Activated naive CD4-positive, alpha-beta T cell treated with anti-CD3 and anti-CD28 coated beads, Interleukin-2, amount 10 ng/mL, durations not matched to agents 5 hours and 36 hours (primary cell): ENCODE measurements around the gene MYBPC3. TPM values are rescaled to one million over a fixed set of nuclear protein-coding genes. Genes with fewer than 3 reads are reported as not detected.

Experiments used
- microRNA-seq: library from miRNA; unstranded; fragments of <30 nt; microRNA quantifications from one replicate; pipeline ENCODE4 v1.2.0, GENCODE V29; 2022; ENCODE audit warnings: borderline microRNAs expressed, borderline replicate concordance
- total RNA-seq, 2 experiments: library from RNA; stranded (reverse); gene quantifications; one replicate each; pipeline ENCODE4 v1.2.3, GENCODE V29; 2021

Gene MYBPC3
- not detected for total RNA-seq

DNA sequence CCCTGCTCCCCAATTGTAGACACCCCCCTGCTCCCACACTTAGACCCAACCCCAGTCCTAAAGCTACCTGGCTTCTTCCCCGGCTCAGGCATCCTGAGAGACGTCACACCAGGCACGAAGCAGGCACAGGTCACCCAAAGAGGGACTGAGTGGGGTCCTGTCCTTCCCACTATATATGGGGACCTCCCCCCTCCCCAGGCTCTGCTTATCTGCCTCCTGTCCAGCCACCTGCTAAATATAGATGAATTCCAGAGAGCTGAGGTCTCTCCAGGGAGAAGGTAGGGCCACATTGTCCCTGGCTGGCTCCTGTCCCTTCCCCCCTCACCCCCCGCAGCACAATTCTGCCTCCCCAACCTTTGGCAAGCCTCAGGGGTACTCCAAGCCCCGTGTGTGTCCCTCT is at the start of gene MYBPC3:
MYBPC3 (minus strand) TSS at position 147 of the 400 bp plus-strand sequence; CDS start at position 92, 55 bp downstream.

DNA sequence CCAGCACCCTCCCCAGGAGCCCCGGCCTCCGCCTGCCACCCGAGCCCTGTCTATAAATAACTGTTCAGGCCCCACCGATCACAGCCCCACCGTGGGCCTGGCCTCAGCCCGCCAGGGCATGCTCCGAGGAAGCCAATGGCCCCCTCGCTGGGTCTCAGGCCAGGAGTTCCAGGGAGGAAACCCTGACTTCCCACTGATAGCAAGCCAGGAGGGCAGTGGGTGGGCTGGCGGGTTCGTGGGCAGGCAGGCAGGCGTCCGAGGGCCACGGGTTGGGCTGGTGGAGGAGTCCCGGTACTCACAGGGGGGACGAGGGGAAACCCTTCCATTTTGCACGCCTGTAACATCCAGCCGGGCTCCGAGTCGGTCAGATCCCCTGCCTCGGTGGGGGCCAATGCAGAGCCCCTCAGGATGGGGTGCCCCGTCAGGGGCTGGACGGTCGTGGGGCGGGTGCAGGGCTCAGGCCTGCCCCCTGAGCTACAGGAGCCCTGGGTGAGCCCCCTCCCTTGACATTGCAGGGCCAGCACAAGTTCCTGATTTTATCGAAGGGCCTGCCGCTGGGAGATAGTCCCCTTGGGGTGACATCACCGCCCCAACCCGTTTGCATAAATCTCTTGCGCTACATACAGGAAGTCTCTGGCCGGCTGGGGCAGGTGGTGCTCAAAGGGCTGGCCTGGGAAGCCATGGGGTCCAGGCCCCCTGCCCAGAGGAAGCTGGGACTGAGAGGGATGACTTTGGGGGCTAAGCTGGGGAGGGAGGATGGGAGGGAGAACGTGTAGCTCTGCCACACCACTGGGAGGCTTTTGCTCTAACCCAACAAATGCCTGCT is 25.7 kb upstream of the MYBPC3 start, which contains the start of gene SPI1:
SPI1 (minus strand) TSS at position 538 of the 826 bp plus-strand sequence; CDS start at position 344, 194 bp downstream.

Small RNA genes within 50 kb of the gene (microRNA-seq; reads per million reads assigned to microRNA genes)
- not detected for gene MIR4487

Other genes starting within 250 kb of the MYBPC3 start
- gene ARFGAP2, start 175.8 kb downstream of the MYBPC3 start, total RNA-seq, result 10 to 100 TPM; 95.2 to 97.7 TPM
- gene PACSIN3, start 166.3 kb downstream of the MYBPC3 start, total RNA-seq, result 1 to 10 TPM; 2.3 to 3.5 TPM
- 100 to 1,000 TPM; 129 to 138 TPM for gene DDB2, start 137.7 kb downstream of the MYBPC3 start, total RNA-seq
- gene ACP2, start 103.9 kb downstream of the MYBPC3 start, total RNA-seq, result 10 to 100 TPM; 27.9 to 28.8 TPM
- gene NR1H3, start 94.7 kb downstream of the MYBPC3 start, total RNA-seq, result 10 to 100 TPM; 10.4 to 12.7 TPM
- 10 to 100 TPM; 84.0 to 91.9 TPM for gene MADD, start 82.6 kb downstream of the MYBPC3 start, total RNA-seq
- gene SPI1, start 25.8 kb upstream of the MYBPC3 start, total RNA-seq, result not detected
- 10 to 100 TPM; 24.7 to 28.9 TPM for gene SLC39A13, start 55.9 kb upstream of the MYBPC3 start, total RNA-seq
- 100 to 1,000 TPM; 105 to 106 TPM for gene PSMC3, start 73.7 kb upstream of the MYBPC3 start, total RNA-seq
- gene RAPSN, start 96.4 kb upstream of the MYBPC3 start, total RNA-seq, result under 1 TPM; 0.53 to 0.73 TPM
- 100 to 1,000 TPM in 1 of 2 experiments, 10 to 100 TPM in 1; 97.3 to 101 TPM for gene CELF1, start 200.4 kb upstream of the MYBPC3 start, total RNA-seq
- 10 to 100 TPM; 30.4 to 33.8 TPM for gene PTPMT1, start 212.9 kb upstream of the MYBPC3 start, total RNA-seq
- gene KBTBD4, start 226.3 kb upstream of the MYBPC3 start, total RNA-seq, result 10 to 100 TPM; 16.8 to 18.0 TPM
- 10 to 100 TPM; 88.9 to 97.3 TPM for gene NDUFS3, start 226.4 kb upstream of the MYBPC3 start, total RNA-seq
- gene FAM180B, start 234.0 kb upstream of the MYBPC3 start, total RNA-seq, result under 1 TPM in 1 of 2 experiments, not detected in 1; 0.15 TPM
- gene C1QTNF4, start 241.7 kb upstream of the MYBPC3 start, total RNA-seq, result under 1 TPM; 0.33 to 0.39 TPM